ENCODE results near the gene BCL11A. TPM values are rescaled to one million over a fixed set of nuclear protein-coding genes. Genes with fewer than 3 reads are reported as not detected.

BCL11A gene
- polyA plus RNA-seq, 2 of the 4 experiments (the other 2 are of a cell fraction): 0.12 to 0.13 TPM

DNA sequence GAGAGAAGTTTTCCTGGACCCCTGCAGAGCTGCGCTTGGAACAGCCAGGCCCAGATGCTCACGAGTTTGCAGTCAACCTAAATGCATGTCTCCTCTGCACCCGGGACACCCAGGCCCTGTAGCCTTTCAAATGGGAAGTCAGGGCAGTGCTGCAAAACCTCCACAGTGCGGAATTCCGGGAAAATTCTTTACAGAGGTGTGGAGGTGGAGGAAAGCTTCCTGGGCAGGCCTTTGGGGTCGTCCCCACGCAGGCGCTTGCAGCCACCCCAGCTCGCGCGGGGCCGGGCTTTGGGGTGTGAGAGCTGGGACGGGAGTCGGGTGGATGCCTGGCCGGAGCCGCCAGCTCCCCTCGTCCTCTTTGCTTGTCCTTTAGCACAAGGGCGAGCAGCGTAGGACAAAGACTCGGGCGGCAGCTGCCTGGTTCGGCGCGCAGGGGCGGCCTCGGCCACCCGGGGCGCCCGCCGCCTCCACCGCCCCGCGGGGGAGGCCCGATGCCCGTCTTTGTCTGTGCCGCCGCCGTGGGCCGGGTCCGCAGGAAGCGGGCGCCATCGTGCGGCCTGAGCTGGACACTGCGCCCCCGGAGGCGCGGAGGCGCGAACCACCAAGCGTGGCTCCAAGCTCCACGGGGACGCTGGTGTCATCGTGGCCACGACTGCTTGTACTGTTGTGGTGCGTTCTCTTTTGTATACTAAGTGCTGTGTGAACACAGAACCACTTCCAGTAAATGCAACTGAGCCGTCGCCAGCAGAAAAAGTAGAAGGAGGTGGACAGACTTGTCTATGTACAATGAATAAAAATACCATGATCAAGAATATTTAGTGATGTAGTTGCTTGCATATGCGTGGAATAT lies 28.2 kb upstream of the BCL11A start (continued):
- TF ChIP-seq, protein P1, sequence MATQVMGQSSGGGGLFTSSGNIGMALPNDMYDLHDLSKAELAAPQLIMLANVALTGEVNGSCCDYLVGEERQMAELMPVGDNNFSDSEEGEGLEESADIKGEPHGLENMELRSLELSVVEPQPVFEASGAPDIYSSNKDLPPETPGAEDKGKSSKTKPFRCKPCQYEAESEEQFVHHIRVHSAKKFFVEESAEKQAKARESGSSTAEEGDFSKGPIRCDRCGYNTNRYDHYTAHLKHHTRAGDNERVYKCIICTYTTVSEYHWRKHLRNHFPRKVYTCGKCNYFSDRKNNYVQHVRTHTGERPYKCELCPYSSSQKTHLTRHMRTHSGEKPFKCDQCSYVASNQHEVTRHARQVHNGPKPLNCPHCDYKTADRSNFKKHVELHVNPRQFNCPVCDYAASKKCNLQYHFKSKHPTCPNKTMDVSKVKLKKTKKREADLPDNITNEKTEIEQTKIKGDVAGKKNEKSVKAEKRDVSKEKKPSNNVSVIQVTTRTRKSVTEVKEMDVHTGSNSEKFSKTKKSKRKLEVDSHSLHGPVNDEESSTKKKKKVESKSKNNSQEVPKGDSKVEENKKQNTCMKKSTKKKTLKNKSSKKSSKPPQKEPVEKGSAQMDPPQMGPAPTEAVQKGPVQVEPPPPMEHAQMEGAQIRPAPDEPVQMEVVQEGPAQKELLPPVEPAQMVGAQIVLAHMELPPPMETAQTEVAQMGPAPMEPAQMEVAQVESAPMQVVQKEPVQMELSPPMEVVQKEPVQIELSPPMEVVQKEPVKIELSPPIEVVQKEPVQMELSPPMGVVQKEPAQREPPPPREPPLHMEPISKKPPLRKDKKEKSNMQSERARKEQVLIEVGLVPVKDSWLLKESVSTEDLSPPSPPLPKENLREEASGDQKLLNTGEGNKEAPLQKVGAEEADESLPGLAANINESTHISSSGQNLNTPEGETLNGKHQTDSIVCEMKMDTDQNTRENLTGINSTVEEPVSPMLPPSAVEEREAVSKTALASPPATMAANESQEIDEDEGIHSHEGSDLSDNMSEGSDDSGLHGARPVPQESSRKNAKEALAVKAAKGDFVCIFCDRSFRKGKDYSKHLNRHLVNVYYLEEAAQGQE (IDR thresholded peaks at IDR 0.05): no peak
- TF ChIP-seq ZNF302 (CRISPR knock-in tag; IDR thresholded peaks at IDR 0.05) (no peak), SMC3 (IDR thresholded peaks at IDR 0.05) (peak; percentile 87), PHF8 (IDR thresholded peaks at IDR 0.05; ENCODE audit: borderline replicate concordance, low read depth) (no peak), ZFP36 (IDR thresholded peaks at IDR 0.05; ENCODE audit: borderline replicate concordance, partially characterized antibody) (no peak), RAD21 (conservative IDR thresholded peaks at IDR 0.05 in 1 of 2, IDR thresholded peaks at IDR 0.05 in 1 of 2) (peak; percentile 88 to 98), RARB (CRISPR knock-in tag; IDR thresholded peaks at IDR 0.05) (no peak), SREBF2 (IDR thresholded peaks at IDR 0.05) (no peak), EHF (CRISPR knock-in tag; IDR thresholded peaks at IDR 0.05) (no peak), TP53 (CRISPR knock-in tag; IDR thresholded peaks at IDR 0.05) (no peak)
- TF ChIP-seq, protein P2, sequence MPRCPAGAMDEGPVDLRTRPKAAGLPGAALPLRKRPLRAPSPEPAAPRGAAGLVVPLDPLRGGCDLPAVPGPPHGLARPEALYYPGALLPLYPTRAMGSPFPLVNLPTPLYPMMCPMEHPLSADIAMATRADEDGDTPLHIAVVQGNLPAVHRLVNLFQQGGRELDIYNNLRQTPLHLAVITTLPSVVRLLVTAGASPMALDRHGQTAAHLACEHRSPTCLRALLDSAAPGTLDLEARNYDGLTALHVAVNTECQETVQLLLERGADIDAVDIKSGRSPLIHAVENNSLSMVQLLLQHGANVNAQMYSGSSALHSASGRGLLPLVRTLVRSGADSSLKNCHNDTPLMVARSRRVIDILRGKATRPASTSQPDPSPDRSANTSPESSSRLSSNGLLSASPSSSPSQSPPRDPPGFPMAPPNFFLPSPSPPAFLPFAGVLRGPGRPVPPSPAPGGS (IDR thresholded peaks at IDR 0.05): no peak

DNA sequence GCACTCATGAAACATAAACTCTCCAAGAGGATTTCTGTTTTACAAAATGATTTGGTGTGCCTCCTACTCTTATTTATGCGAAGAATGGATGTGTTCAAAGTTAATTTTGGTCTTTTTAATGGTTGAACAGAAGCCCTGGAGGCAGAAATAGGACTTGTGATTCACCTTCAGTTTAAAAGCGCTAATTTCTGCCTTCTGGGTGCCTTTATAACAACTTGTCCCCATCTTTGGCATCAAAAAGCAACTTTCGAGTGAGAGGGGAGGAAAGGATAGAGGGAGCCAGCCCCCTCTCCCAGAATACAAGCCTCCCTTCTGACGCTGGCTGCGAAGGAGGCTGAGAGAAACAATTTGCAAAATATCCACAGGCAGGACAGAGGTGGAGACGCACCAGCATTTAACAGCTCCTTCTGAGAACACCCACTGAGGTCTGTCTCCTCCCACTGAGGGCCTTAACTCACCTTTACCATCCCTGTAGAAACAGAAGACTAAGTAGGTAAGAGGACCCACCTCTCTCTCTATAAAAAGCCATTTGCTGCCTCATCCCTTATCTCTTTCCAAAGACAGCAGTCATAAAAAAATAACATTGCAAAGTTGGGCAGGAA lies 24.3 kb upstream of the BCL11A start:
- Histone ChIP-seq H3K4me2 (no peak overlapping the region), H3K9me3 (no peaks in the 10 kb centered on the region), H3K4me1 (no peaks in the 10 kb centered on the region), H3K27ac (no peak overlapping the region), H3K4me3 (no peak overlapping the region)
- CTCF ChIA-PET: interaction anchor here (1.5 to 1.9 kb wide), 2 partner anchors 14 to 16 kb away, joined by 5 to 6 read pairs; no protein-coding TSS in a partner anchor
- FAIRE-seq (no peak), ATAC-seq (no peak), DNase-seq (ENCODE audit: low read depth in 1 of 2, low spot score in 1 of 2) (no peak)
- 26% methylated on average over 6 of the region's 6 CpGs for WGBS (ENCODE audit: missing lambda C conversion rate)
- POLR2A ChIA-PET: no interaction called here
- no peak for TF ChIP-seq PHF8 (IDR thresholded peaks at IDR 0.05; ENCODE audit: borderline replicate concordance, low read depth)
- TF ChIP-seq, protein P1 (IDR thresholded peaks at IDR 0.05): no peak
- TF ChIP-seq RARB (CRISPR knock-in tag; IDR thresholded peaks at IDR 0.05): no peak
- no peak for TF ChIP-seq NPAS2 (CRISPR knock-in tag; IDR thresholded peaks at IDR 0.05; ENCODE audit: borderline replicate concordance)
- no peak for TF ChIP-seq JUNB (IDR thresholded peaks at IDR 0.05)
- TF ChIP-seq RCOR1 (IDR thresholded peaks at IDR 0.05; ENCODE audit: low read depth, low read length): no peak
- no peak for TF ChIP-seq RNF2 (IDR thresholded peaks at IDR 0.05; ENCODE audit: borderline replicate concordance, low read depth)
- TF ChIP-seq, protein P3, sequence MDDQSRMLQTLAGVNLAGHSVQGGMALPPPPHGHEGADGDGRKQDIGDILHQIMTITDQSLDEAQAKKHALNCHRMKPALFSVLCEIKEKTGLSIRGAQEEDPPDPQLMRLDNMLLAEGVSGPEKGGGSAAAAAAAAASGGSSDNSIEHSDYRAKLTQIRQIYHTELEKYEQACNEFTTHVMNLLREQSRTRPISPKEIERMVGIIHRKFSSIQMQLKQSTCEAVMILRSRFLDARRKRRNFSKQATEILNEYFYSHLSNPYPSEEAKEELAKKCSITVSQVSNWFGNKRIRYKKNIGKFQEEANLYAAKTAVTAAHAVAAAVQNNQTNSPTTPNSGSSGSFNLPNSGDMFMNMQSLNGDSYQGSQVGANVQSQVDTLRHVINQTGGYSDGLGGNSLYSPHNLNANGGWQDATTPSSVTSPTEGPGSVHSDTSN (IDR thresholded peaks at IDR 0.05): no peak
- no peak for TF ChIP-seq MAZ (IDR thresholded peaks at IDR 0.05; ENCODE audit: borderline replicate concordance, low read depth, low read length)
- TF ChIP-seq TFCP2L1 (CRISPR knock-in tag; IDR thresholded peaks at IDR 0.05): no peak
- no peak for TF ChIP-seq CHD4 (IDR thresholded peaks at IDR 0.05; ENCODE audit: borderline replicate concordance)
- no peak for TF ChIP-seq KDM1A (IDR thresholded peaks at IDR 0.05; ENCODE audit: low read depth)
